GM12878 (cell line): ENCODE data around the gene SPATA25. TPM values are rescaled to one million over a fixed set of nuclear protein-coding genes. Genes with fewer than 3 reads are reported as not detected.

Experiments
- ATAC-seq: fragments of 200-7000 bp; cut with Tn5 transposase; 3 replicates; pipeline ENCODE4 v1.9.1; 2020; ENCODE audit warnings: mild to moderate bottlenecking, moderate library complexity
- BruUV-seq: library from RNA; stranded (reverse); fragments of 400-500 nt; replicated peaks from 2 replicates; lab custom pipeline; 2021; lab: Mats Ljungman, UMichigan
- CTCF ChIA-PET: fragments of 300-600 bp; sonication (Branson Sonifier 250); formaldehyde crosslinking; extraction: SDS; loops from one replicate; lab custom pipeline; 2021; ENCODE audit warnings: inconsistent platforms; lab: Yijun Ruan, JAX
- POLR2A ChIA-PET: fragments of 350-600 bp; formaldehyde crosslinking; extraction: SDS; loops from one replicate; lab custom pipeline; 2021; ENCODE audit warnings: inconsistent platforms; lab: Charles Lee
- RAD21 ChIA-PET: fragments of 300-600 bp; sonication (Branson Sonifier 250); formaldehyde crosslinking; loops from one replicate; lab custom pipeline; 2023; ENCODE audit warnings: antibody characterized with exemption; ENCODE audit not compliant: unreplicated experiment; lab: Charles Lee
- SMC1A ChIA-PET: fragments of 300-600 bp; sonication (Branson Sonifier 250); formaldehyde crosslinking; loops from one replicate; lab custom pipeline; 2023; ENCODE audit not compliant: unreplicated experiment, uncharacterized antibody; lab: Charles Lee
- DNase-seq: peaks from one replicate; pipeline ENCODE4 v3.0.0-alpha.2; 2011; ENCODE audit warnings: low read depth, low spot score
- FAIRE-seq: peaks from 3 replicates; lab custom pipeline; 2011; peaks lifted over from hg19 to GRCh38; lab: Jason Lieb, UNC
- H2AFZ ChIP-seq: 2 replicates; pipeline ENCODE4 v1.6.0; 2011; ENCODE audit warnings: low read depth, low read length, control low read depth; ENCODE audit not compliant: control insufficient read depth
- H3K27ac ChIP-seq: 2 replicates; pipeline ENCODE4 v1.5.1; 2011; ENCODE audit warnings: control low read depth; ENCODE audit not compliant: control insufficient read depth, insufficient read depth
- H3K27me3 ChIP-seq, 2 experiments: replicated peaks in 1 of 2; 2 replicates each; pipeline versions ENCODE4 v1.6.0 to v1.6.1; 2011; ENCODE audit warnings: low read length in 1 of 2; ENCODE audit not compliant: control insufficient read depth in 2 of 2, insufficient read depth in 2 of 2
- H3K36me3 ChIP-seq, 2 experiments: 2 replicates each; pipeline ENCODE4 v1.5.1; 2011; ENCODE audit warnings: low read length in 1 of 2; ENCODE audit not compliant: control insufficient read depth in 2 of 2, insufficient read depth in 2 of 2
- H3K4me1 ChIP-seq: 2 replicates; pipeline ENCODE4 v1.6.1; 2011; ENCODE audit warnings: mild to moderate bottlenecking, low read length, moderate library complexity, mixed read lengths; ENCODE audit not compliant: control insufficient read depth, insufficient read depth
- H3K4me2 ChIP-seq: 2 replicates; pipeline ENCODE4 v1.6.0; 2011; ENCODE audit warnings: control low read depth; ENCODE audit not compliant: control insufficient read depth, insufficient read depth
- H3K4me3 ChIP-seq: fragments of 200-600 bp; sonication (generic); 2 replicates; pipeline ENCODE4 v1.5.1; 2016
- H3K79me2 ChIP-seq: 2 replicates; pipeline ENCODE4 v1.6.0; 2011; ENCODE audit warnings: low read length; ENCODE audit not compliant: control insufficient read depth, insufficient read depth
- H3K9ac ChIP-seq: 2 replicates; pipeline ENCODE4 v1.8.0; 2011; ENCODE audit warnings: low read length, control low read depth, mixed read lengths; ENCODE audit not compliant: control insufficient read depth, insufficient read depth
- H3K9me3 ChIP-seq: replicated peaks from 3 replicates; pipeline ENCODE4 v1.5.1; 2011; ENCODE audit warnings: mild to moderate bottlenecking, low read length; ENCODE audit not compliant: control insufficient read depth, insufficient read depth
- H4K20me1 ChIP-seq: 2 replicates; pipeline ENCODE4 v1.6.0; 2011; ENCODE audit not compliant: control insufficient read depth, insufficient read depth
- ATF7 ChIP-seq: fragments of 450-650 bp; IDR thresholded peaks from 2 replicates; pipeline ENCODE4 v1.6.1; 2016; ENCODE audit warnings: low read depth, mild to moderate bottlenecking
- BACH1 ChIP-seq: fragments of 450-650 bp; IDR thresholded peaks from 2 replicates; pipeline ENCODE4 v1.6.1; 2017; ENCODE audit warnings: mild to moderate bottlenecking, borderline replicate concordance
- BRCA1 ChIP-seq: IDR thresholded peaks from 2 replicates; pipeline ENCODE4 v1.6.1; 2011; ENCODE audit warnings: low read depth, low read length, improper control_type of control experiment
- E4F1 ChIP-seq: fragments of 450-650 bp; IDR thresholded peaks from 2 replicates; pipeline ENCODE4 v1.6.1; 2018; ENCODE audit warnings: borderline replicate concordance, mild to moderate bottlenecking; ENCODE audit not compliant: partially characterized antibody
- HDAC6 ChIP-seq: fragments of 200-600 bp; sonication (generic); IDR thresholded peaks from one replicate; pipeline ENCODE4 v1.8.0; 2017; ENCODE audit warnings: antibody characterized with exemption; ENCODE audit not compliant: unreplicated experiment
- IRF3 ChIP-seq: fragments of 450-650 bp; IDR thresholded peaks from 2 replicates; pipeline ENCODE4 v1.6.1; 2014; ENCODE audit warnings: mild to moderate bottlenecking
- KAT2A ChIP-seq: conservative IDR thresholded peaks from 2 replicates; pipeline ENCODE4 v1.6.1; 2011; ENCODE audit warnings: low read depth, low read length; ENCODE audit not compliant: control insufficient read depth
- KLF5 ChIP-seq: fragments of 450-650 bp; IDR thresholded peaks from 2 replicates; pipeline ENCODE4 v1.6.1; 2014; ENCODE audit warnings: mild to moderate bottlenecking; ENCODE audit not compliant: partially characterized antibody
- MEF2B ChIP-seq: fragments of 450-650 bp; IDR thresholded peaks from 2 replicates; pipeline ENCODE4 v1.6.1; 2018; ENCODE audit warnings: mild to moderate bottlenecking, moderate library complexity; ENCODE audit not compliant: partially characterized antibody, poor library complexity, severe bottlenecking
- NFIC ChIP-seq: IDR thresholded peaks from 2 replicates; pipeline ENCODE4 v1.6.1; 2012; ENCODE audit warnings: low read depth, mild to moderate bottlenecking, inconsistent platforms, low read length, moderate library complexity
- NR2C1 ChIP-seq: fragments of 450-650 bp; IDR thresholded peaks from 2 replicates; pipeline ENCODE4 v1.6.1; 2017; ENCODE audit warnings: antibody characterized with exemption, mild to moderate bottlenecking, moderate library complexity
- RFX5 ChIP-seq: IDR thresholded peaks from 2 replicates; pipeline ENCODE4 v1.6.1; 2011; ENCODE audit warnings: low read depth, low read length, improper control_type of control experiment
- SMC3 ChIP-seq: IDR thresholded peaks from 2 replicates; pipeline ENCODE4 v1.6.1; 2011; ENCODE audit warnings: low read length, improper control_type of control experiment, borderline replicate concordance
- STAT1 ChIP-seq: fragments of 450-650 bp; conservative IDR thresholded peaks from 2 replicates; pipeline ENCODE4 v1.6.1; 2014; ENCODE audit warnings: antibody characterized with exemption, mild to moderate bottlenecking
- ZBED1 ChIP-seq: IDR thresholded peaks from 2 replicates; pipeline ENCODE4 v1.6.1; 2016; ENCODE audit warnings: borderline replicate concordance
- ZNF622 ChIP-seq: fragments of 450-650 bp; IDR thresholded peaks from 2 replicates; pipeline ENCODE4 v1.6.1; 2017; ENCODE audit warnings: mild to moderate bottlenecking, inconsistent platforms
- ZSCAN29 ChIP-seq: fragments of 450-650 bp; IDR thresholded peaks from 2 replicates; pipeline ENCODE4 v1.6.1; 2017; ENCODE audit warnings: mild to moderate bottlenecking, moderate library complexity
- WGBS: methylation state at CpG from one replicate; pipeline ENCODE4 v1.1.6; 2016; ENCODE audit warnings: low lambda C conversion rate; ENCODE audit not compliant: insufficient replicate concordance, insufficient coverage; ENCODE audit errors: missing lambda C conversion rate; 5-methylcytosine and 5-hydroxymethylcytosine counted together
- in situ Hi-C: fragments of 300-500 bp; cut with MboI; formaldehyde crosslinking; loops from 9 replicates; pipeline ENCODE4 v1.14.3; 2018; ENCODE audit warnings: mixed read lengths
- intact Hi-C: fragments of 100-400 bp; cut with micrococcal nuclease; formaldehyde crosslinking; loops from one replicate; pipeline ENCODE4 v1.14.2; 2022; ENCODE audit not compliant: unreplicated experiment
- polyA plus RNA-seq, 11 experiments: library from polyadenylated mRNA; depleted of rRNA in 4 of 11; unstranded in 6 of 11; stranded (reverse) in 5 of 11; fragments of >200 nt; fragmentation: Nextera tagmentation in 4 of 11; fragmentation: Illumina TruSeq in 1 of 11; extraction: Ambion mirVana in 4 of 11; extraction: Trizol in 1 of 11; gene quantifications; 1 replicate in 1 of 11; 2 replicates in 10 of 11; pipeline versions ENCODE4 v1.2.1 to v1.2.3, GENCODE V29; 2011 to 2016; ENCODE audit warnings: inconsistent platforms in 2 of 11, missing spikeins in 2 of 11, low read depth in 1 of 11
- total RNA-seq, 4 experiments: library from RNA; depleted of rRNA in 3 of 4; stranded (reverse); fragments of >200 nt in 3 of 4; fragmentation: Illumina TruSeq in 1 of 4; extraction: Trizol in 1 of 4; gene quantifications; 2 replicates each; pipeline versions ENCODE4 v1.2.1 to v1.2.3, GENCODE V29; 2013 to 2021

The SPATA25 gene
- total and polyA plus RNA-seq, 10 of the 15 experiments (the other 5 are each of a cell fraction or from before 2014, with no cell fraction given): 0.28 to 2.9 (median 1.3) TPM; not detected in 3

- POLR2A ChIA-PET: interaction anchor here (2.4 kb wide), 1 partner anchor 11 kb away, joined by 10 read pairs; no protein-coding TSS in a partner anchor
- in situ Hi-C loops: no loop called here
- Histone ChIP-seq H4K20me1 (no peaks in the 10 kb centered on the region), H3K27me3 (no peaks in the 10 kb centered on the region), H3K27ac (no peak overlapping the region), H3K9ac (no peak overlapping the region), H3K36me3 (no peaks in the 10 kb centered on the region), H3K79me2 (peaks cover 19% of the 10 kb centered on the region), H2AFZ (no peak overlapping the region), H3K4me2 (no peak overlapping the region), H3K4me3 (no peak overlapping the region), H3K9me3 (no peaks in the 10 kb centered on the region), H3K4me1 (peaks cover 8% of the 10 kb centered on the region)
- 71% methylated on average over 2 of the region's 2 CpGs for WGBS
- no peak for TF ChIP-seq STAT1
- no peak for TF ChIP-seq MEF2B
- no peak for TF ChIP-seq HDAC6
- TF ChIP-seq SMC3: no peak
- TF ChIP-seq RFX5: no peak
- TF ChIP-seq NR2C1: no peak
- intact Hi-C loops: no loop called here
- RAD21 ChIA-PET: no interaction called here
- CTCF ChIA-PET: interaction anchor here (0.8 to 1.6 kb wide), 2 partner anchors 54 to 117 kb away, joined by 3 to 6 read pairs; no protein-coding TSS in a partner anchor
- ATAC-seq (no peak), FAIRE-seq (no peak), DNase-seq (no peak)
- BruUV-seq: no TSS peak
- SMC1A ChIA-PET: no interaction called here
These were observed 33.9 kb downstream of the SPATA25 start for GRCh38 chr20:45853484-45853883.

- ChIA-PET RAD21 (no interaction called here), CTCF (interaction anchor here (0.8 to 1.6 kb wide), 5 partner anchors 10 to 118 kb away, joined by 3 to 6 read pairs (median 4); no protein-coding TSS in a partner anchor), SMC1A (interaction anchor here (0.6 to 1.3 kb wide), 4 partner anchors 9 to 109 kb away, joined by 3 to 4 read pairs (median 4); no protein-coding TSS in a partner anchor), POLR2A (interaction anchor here (1.2 to 2.4 kb wide), 3 partner anchors 10 to 39 kb away, joined by 4 to 10 read pairs (median 7); partner anchors contain the start of gene UBE2C)
- ATAC-seq (no peak), DNase-seq (no peak), FAIRE-seq (no peak)
- Histone ChIP-seq H3K27me3 (no peaks in the 10 kb centered on the region), H4K20me1 (no peaks in the 10 kb centered on the region), H2AFZ (no peak overlapping the region), H3K9ac (no peak overlapping the region), H3K4me2 (no peak overlapping the region), H3K4me3 (no peak overlapping the region), H3K36me3 (no peaks in the 10 kb centered on the region), H3K27ac (no peak overlapping the region), H3K9me3 (no peaks in the 10 kb centered on the region), H3K79me2 (peaks cover 19% of the 10 kb centered on the region), H3K4me1 (peaks cover 6% of the 10 kb centered on the region)
- 100% methylated on average over 6 of the region's 6 CpGs for WGBS
- in situ Hi-C loops: no loop called here
- BruUV-seq: no TSS peak
- intact Hi-C loops: no loop called here
- TF ChIP-seq E4F1 (no peak), KLF5 (no peak), NFIC (no peak), IRF3 (no peak), ZSCAN29 (no peak), KAT2A (no peak), ZBED1 (no peak), BRCA1 (no peak), BACH1 (no peak), ZNF622 (no peak), ATF7 (no peak)
These were observed 35.1 kb downstream of the SPATA25 start for GRCh38 chr20:45852326-45852725.
